Upper lobe of right lung (tissue), 1 donor: ENCODE data around the gene MLYCD. TPM values are rescaled to one million over a fixed set of nuclear protein-coding genes. Genes with fewer than 3 reads are reported as not detected.
A peak's percentile ranks its signal among the peaks of the same experiment; 100 is the strongest.

Experiments used
- ATAC-seq: fragments of 200-7000 bp; cut with Tn5 transposase; one replicate; pipeline ENCODE4 v1.9.1; 2020; ENCODE audit warnings: mild to moderate bottlenecking, moderate library complexity
- DNase-seq: peaks from one replicate; pipeline ENCODE4 v3.0.0-alpha.2; 2020
- H3K27ac ChIP-seq: fragments of 200-600 bp; one replicate; pipeline ENCODE4 v1.8.0; 2022
- H3K27me3 ChIP-seq: fragments of 200-600 bp; one replicate; pipeline ENCODE4 v1.8.0; 2022; ENCODE audit warnings: mild to moderate bottlenecking
- H3K36me3 ChIP-seq: fragments of 200-600 bp; one replicate; pipeline ENCODE4 v1.8.0; 2022
- H3K4me1 ChIP-seq: fragments of 200-600 bp; one replicate; pipeline ENCODE4 v1.8.0; 2022
- H3K4me3 ChIP-seq: fragments of 200-600 bp; one replicate; pipeline ENCODE4 v1.8.0; 2022; ENCODE audit warnings: mild to moderate bottlenecking
- H3K9me3 ChIP-seq: fragments of 200-600 bp; one replicate; pipeline ENCODE4 v1.8.0; 2022
- intact Hi-C: fragments of 100-400 bp; cut with DNase I; formaldehyde crosslinking; loops from one replicate; pipeline ENCODE4 v1.11.0; 2022
- long read RNA-seq: library from polyadenylated mRNA; unstranded; transcript quantifications from one replicate; pipeline ENCODE4 v2.0.0, GENCODE V29; 2021
- total RNA-seq: library from RNA; stranded (reverse); fragmentation: NEBNext Ultra II Directional; extraction: Animal tissue kit (Norgen Biotek cat#: 25700); gene quantifications from one replicate; pipeline ENCODE4 v1.2.1, GENCODE V29; 2021
- TF ChIP-seq, protein P1 (sequence below): fragments of 200-600 bp; IDR thresholded peaks from one replicate; pipeline ENCODE4 v1.8.0; 2022; ENCODE audit warnings: antibody characterized with exemption
- donor health status: DM: no; HTN: yes; CAD: no; lungs with severe emphysema.

MLYCD gene
- 9.7 TPM for total RNA-seq
- long read RNA-seq, full-length matches to known transcripts = 42 of 48 reads
- long read RNA-seq, partial matches to known transcripts = 3 of 48 reads
- long read RNA-seq, other reads (novel, unspliced or antisense) = 3 of 48 reads

GRCh38 chr16:83898463-83899271 lies at the start of gene MLYCD:
Gene MLYCD (plus strand): TSS chr16:83899115. CDS start chr16:83899145, 30 bp downstream.
- Histone ChIP-seq H3K27me3 (no peaks in the 10 kb centered on the region), H3K36me3 (peaks cover 6% of the 10 kb centered on the region), H3K4me3 (peak within 1 kb of the TSS; percentile 79), H3K27ac (peak within 1 kb of the TSS; percentile 96), H3K9me3 (no peaks in the 10 kb centered on the region), H3K4me1 (peaks cover 24% of the 10 kb centered on the region)
- DNase-seq (peak; percentile 95), ATAC-seq (peak; percentile 96)
- intact Hi-C loops = no loop called here
- TF ChIP-seq, protein P1, sequence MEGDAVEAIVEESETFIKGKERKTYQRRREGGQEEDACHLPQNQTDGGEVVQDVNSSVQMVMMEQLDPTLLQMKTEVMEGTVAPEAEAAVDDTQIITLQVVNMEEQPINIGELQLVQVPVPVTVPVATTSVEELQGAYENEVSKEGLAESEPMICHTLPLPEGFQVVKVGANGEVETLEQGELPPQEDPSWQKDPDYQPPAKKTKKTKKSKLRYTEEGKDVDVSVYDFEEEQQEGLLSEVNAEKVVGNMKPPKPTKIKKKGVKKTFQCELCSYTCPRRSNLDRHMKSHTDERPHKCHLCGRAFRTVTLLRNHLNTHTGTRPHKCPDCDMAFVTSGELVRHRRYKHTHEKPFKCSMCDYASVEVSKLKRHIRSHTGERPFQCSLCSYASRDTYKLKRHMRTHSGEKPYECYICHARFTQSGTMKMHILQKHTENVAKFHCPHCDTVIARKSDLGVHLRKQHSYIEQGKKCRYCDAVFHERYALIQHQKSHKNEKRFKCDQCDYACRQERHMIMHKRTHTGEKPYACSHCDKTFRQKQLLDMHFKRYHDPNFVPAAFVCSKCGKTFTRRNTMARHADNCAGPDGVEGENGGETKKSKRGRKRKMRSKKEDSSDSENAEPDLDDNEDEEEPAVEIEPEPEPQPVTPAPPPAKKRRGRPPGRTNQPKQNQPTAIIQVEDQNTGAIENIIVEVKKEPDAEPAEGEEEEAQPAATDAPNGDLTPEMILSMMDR = no peak

DNA sequence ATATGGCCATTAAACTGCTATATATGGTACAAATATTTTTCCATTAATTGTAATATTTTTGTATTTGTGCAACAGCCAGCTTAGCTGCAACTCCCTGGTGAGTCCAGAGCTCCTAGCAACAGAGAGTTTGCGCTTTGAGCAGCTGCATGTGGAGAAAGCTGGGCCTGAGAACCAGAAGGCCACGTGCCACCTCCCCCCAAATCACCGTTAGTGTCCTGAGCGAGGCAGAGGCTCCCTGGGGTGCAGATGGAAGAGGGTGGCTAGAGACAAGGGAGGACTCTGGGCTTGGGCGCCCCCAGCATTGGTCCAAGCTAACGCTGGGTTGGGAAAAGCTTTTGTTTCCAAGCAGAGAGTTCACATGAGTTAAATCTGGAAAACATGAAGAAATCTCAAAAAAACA lies 49.5 kb upstream of the MLYCD start:
- intact Hi-C loops = no loop called here
- no peaks in the 10 kb centered on the region for H3K36me3 ChIP-seq
- peaks cover 7% of the 10 kb centered on the region for H3K4me1 ChIP-seq
- no peak for ATAC-seq
- H3K27me3 ChIP-seq = no peaks in the 10 kb centered on the region
- H3K9me3 ChIP-seq = no peaks in the 10 kb centered on the region
- H3K4me3 ChIP-seq = no peak overlapping the region
- TF ChIP-seq, protein P1 = no peak
- no peak overlapping the region for H3K27ac ChIP-seq
- DNase-seq = no peak

GRCh38 chr16:83850947-83851346 lies 48.0 kb upstream of the MLYCD start:
- TF ChIP-seq, protein P1 = no peak
- intact Hi-C loops = no loop called here
- Histone ChIP-seq H3K9me3 (no peaks in the 10 kb centered on the region), H3K36me3 (no peaks in the 10 kb centered on the region), H3K27me3 (no peaks in the 10 kb centered on the region), H3K4me1 (peaks cover 7% of the 10 kb centered on the region), H3K27ac (no peak overlapping the region), H3K4me3 (no peak overlapping the region)
- DNase-seq (no peak), ATAC-seq (no peak)

DNA sequence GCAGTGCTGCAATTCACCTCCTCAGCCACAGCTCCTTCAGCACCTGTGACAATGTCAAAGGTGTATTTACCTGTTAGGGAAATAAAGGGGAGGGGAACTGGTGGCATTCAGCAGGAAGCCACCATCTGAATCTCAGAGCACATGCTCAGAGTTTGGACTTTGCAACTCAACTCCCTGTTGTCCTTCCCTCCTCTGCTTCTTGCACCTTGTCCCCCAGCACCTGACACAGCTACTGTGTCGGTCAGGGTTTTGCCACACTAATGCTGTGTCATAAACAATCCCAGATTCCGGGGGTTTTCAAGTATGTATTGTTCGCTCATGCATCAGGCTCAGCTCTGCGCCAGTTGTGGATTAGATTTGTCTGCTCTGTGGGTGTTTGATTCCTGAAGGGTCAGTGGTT lies 47.4 kb upstream of the MLYCD start:
- Histone ChIP-seq H3K9me3 (no peaks in the 10 kb centered on the region), H3K27ac (no peak overlapping the region), H3K36me3 (no peaks in the 10 kb centered on the region), H3K4me1 (peaks cover 7% of the 10 kb centered on the region), H3K27me3 (no peaks in the 10 kb centered on the region), H3K4me3 (no peak overlapping the region)
- TF ChIP-seq, protein P1 = no peak
- intact Hi-C loops = no loop called here
- ATAC-seq = no peak
- no peak for DNase-seq

- Histone ChIP-seq H3K4me3 (no peak overlapping the region), H3K4me1 (peaks cover 4% of the 10 kb centered on the region), H3K27me3 (no peaks in the 10 kb centered on the region), H3K36me3 (no peaks in the 10 kb centered on the region), H3K27ac (no peak overlapping the region), H3K9me3 (no peaks in the 10 kb centered on the region)
- DNase-seq (no peak), ATAC-seq (no peak)
- TF ChIP-seq, protein P1 = no peak
- intact Hi-C loops = no loop called here
These were observed 46.1 kb upstream of the MLYCD start for GRCh38 chr16:83852774-83853173.
